AG09319 (cell line): ENCODE results near the gene HDAC4.

Experiments
- DNase-seq: peaks from one replicate; pipeline ENCODE4 v3.0.0-alpha.2; 2010; ENCODE audit warnings: low read depth; ENCODE audit errors: extremely low read depth
- TF ChIP-seq, protein P1 (sequence below): IDR thresholded peaks from 2 replicates; pipeline ENCODE4 v1.5.1; 2011; ENCODE audit warnings: low read depth, mild to moderate bottlenecking, inconsistent platforms, low read length, moderate library complexity

Gene HDAC4

DNA sequence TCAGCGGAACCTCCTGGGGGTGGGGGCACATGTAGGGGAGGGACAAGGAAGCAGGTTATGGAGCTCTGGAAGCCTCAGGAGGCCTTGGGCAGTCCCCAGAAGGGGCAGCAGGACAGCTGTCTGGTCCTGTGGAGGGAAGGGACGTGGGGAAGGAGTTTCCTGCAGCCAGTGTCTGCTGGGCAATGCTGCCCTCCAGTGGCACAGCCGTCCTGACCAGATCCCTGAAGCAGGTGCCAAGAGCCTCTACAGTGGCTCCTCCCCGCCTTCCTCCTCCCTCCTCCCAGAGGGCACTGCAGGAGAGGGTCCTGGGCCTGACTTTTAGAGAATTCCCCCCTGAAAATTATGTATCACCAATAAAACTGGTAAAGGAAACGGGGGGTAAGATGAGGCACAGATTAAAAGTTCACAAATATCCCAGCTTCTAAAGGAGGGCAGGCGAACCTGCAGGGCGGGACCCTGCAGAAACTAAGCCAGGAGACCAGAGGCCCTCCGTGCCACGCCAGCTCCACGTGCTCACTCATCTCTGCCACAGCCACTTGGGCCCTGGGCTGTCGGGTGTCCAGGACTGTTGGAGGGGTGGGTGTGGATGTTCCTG lies 294.4 kb downstream of the HDAC4 start:
- peak; percentile 24 for DNase-seq
- TF ChIP-seq, protein P1, sequence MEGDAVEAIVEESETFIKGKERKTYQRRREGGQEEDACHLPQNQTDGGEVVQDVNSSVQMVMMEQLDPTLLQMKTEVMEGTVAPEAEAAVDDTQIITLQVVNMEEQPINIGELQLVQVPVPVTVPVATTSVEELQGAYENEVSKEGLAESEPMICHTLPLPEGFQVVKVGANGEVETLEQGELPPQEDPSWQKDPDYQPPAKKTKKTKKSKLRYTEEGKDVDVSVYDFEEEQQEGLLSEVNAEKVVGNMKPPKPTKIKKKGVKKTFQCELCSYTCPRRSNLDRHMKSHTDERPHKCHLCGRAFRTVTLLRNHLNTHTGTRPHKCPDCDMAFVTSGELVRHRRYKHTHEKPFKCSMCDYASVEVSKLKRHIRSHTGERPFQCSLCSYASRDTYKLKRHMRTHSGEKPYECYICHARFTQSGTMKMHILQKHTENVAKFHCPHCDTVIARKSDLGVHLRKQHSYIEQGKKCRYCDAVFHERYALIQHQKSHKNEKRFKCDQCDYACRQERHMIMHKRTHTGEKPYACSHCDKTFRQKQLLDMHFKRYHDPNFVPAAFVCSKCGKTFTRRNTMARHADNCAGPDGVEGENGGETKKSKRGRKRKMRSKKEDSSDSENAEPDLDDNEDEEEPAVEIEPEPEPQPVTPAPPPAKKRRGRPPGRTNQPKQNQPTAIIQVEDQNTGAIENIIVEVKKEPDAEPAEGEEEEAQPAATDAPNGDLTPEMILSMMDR: peak; percentile 67

DNA sequence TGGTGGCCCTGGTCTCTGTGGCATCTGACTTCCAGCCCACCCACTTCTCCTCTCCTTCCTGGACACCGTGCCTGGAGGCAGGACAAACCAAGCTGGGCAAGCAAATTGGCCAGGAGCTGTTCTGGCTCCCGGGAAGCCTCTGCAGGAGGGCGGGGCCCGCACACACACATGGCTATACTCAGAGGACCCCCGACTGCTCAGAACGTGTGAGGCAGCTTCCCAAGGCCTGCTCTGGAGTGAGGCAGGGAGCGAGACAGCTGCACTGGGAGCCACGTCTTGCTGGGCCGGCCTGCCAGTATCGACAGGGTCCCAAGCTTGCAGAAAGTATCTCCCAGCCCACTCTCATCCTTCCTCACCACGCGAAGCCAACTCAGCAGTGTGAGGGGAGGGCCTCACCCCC lies 295.6 kb downstream of the HDAC4 start:
- TF ChIP-seq, protein P1: no peak
- no peak for DNase-seq

DNA sequence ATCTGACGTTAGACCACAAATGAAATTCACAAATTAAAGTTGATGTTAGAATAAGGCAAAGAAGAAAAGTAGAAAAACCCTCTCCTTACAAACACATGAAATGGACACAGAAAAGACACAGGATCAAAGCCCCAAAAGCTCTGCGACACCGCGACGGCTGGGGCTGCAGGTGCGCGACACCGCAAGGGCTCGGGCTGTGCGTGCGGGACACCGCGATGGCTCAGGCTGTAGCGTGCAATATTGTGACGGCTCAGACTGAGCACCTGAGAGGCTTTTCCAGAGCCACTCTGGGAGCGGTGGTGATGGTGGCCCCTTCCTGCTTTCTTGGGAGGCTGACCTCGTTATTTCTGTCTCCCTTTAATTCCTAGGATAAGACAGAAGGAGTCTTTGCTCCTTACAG lies 296.0 kb downstream of the HDAC4 start:
- TF ChIP-seq, protein P1: no peak
- DNase-seq: no peak

DNA sequence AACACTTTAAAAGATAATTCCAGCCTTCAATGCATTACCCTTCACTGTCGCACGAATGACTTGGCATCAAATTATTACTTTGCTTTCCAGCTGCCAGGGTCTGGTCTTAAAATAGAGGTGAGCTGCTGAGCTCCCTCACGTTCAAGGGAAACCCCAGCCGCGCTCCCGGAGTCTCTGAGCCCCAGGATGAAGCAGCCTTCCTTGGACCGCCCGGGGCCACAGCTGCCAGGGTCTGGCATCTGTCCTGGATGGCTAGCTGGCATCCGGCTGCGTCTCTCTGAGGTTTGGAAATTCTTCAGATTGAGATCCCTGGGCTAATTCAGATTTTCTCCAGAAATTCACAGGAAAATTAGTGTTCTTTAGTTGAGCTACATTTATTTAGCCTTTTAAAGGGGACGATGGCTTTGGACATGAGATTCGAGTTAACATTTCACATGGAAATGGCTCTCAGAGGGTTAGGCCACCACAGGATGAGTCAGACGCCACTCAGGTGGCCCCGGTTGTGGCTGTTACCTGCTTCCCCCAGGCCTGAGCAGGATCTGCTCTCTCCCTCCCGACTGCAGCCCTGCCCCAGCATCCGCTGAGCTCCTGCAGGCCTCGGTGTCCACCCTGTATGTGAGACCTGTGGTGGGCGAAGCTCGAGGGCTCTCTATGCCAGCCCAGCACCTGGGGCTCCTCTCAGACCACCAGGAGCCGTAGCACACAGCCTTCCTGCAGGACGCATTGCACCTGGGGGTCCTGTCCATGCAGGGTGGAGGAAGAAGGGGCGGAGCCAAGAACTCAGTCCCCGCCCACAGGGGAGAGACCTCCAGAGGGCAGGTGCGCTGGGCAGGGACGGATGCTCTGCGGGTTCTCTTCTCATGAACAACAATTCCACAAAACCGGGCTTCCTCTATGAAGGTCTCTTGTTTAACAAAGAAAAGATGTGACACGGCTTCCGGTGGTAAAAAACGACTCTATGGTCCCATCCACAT lies 297.4 kb downstream of the HDAC4 start:
- TF ChIP-seq, protein P1: no peak
- DNase-seq: no peak

DNA sequence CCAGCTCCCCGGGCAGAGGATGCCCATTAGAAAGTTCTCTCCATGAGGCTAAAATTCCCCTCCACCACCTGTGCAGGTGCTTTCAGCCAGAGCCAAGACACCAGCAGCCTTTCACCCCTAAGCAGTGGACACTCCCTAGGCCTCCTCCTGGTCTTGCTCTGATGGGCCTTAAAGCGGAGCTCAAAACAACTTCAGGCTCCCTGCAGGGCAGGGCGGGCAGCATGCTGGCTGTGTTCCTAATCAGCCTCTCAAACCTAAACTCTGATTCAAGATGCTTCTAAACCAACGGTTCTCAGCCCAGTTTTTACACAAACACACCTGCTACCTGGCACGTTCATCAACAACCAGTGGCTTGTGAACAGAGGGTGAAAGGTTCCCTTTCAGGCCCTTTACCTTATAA lies 298.6 kb downstream of the HDAC4 start:
- TF ChIP-seq, protein P1: no peak
- DNase-seq: no peak

DNA sequence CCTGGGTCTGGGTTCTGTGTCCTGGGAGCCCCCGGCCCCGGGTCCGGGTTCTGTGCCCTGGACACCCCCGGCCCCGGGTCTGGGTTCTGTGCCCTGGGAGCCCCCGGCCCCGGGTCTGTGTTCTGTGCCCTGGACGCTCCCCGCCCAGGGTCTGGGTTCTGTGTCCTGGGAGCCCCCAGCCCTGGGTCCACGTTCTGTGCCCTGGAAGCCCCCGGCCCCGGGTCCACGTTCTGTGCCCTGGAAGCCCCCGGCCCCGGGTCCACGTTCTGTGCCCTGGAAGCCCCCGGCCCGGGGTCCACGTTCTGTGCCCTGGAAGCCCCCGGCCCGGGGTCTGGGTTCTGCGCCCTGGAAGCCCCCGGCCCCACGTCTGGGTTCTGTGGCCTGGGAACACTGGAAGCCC lies 299.0 kb downstream of the HDAC4 start:
- TF ChIP-seq, protein P1: no peak
- no peak for DNase-seq

DNA sequence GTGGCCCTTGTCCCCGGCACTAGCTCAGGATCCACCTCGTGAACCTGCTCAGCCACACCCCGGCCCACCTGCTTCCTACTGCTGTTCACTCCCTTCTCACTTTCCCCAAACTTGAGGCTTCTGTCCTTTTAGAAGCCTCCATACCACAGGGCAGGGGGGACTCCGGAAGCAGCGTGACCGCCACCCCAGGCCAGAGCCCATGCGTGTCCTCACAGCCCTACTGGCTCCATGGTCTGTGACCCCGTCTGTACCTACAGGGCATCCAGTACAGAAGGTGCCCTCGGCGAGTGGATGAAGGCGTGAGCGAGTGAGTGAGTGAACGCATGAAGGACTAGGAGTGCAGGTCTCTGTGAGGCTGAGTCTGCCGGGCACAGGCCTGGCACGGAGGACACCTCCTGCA lies 299.7 kb downstream of the HDAC4 start:
- TF ChIP-seq, protein P1: no peak
- DNase-seq: no peak
